Esophagus muscularis mucosa (tissue), 4 donors: ENCODE measurements around the gene COL16A1.

ENCODE experiments used
- CTCF ChIP-seq, 3 experiments: fragments of 200-600 bp in 2 of 3; fragments of 450-650 bp in 1 of 3; sonication (generic) in 2 of 3; IDR thresholded peaks; one replicate each; pipeline ENCODE4 v1.5.1; 2017 to 2019; ENCODE audit warnings: antibody characterized with exemption in 3 of 3, mild to moderate bottlenecking in 2 of 3, moderate library complexity in 1 of 3
- EP300 ChIP-seq: sonication (generic); formaldehyde crosslinking; IDR thresholded peaks from one replicate; pipeline ENCODE4 v1.6.1; 2017; ENCODE audit warnings: antibody characterized with exemption
- POLR2AphosphoS5 ChIP-seq, 2 donors: sonication (generic); formaldehyde crosslinking; IDR thresholded peaks; one replicate each; pipeline ENCODE4 v1.6.1; 2017; ENCODE audit warnings: antibody characterized with exemption in 2 of 2

- TF ChIP-seq CTCF (IDR thresholded peaks at IDR 0.05) (no peak), EP300 (no peak), POLR2AphosphoS5 (IDR thresholded peaks at IDR 0.05) (no peak)
Observed at GRCh38 chr1:31674626-31675025, 29.2 kb downstream of the COL16A1 start.
